Activated CD8-positive, alpha-beta T cell treated with anti-CD3 and anti-CD28 coated beads for 36 hours (primary cell): Measurements from ENCODE around the gene CRYBB3. TPM values are rescaled to one million over a fixed set of nuclear protein-coding genes. Genes with fewer than 3 reads are reported as not detected.
"Not testable (repeated sequence)": the region's sequence is repeated elsewhere in the genome, so short reads cannot be mapped to it uniquely, and the experiment has no call there.

Source experiments
- ATAC-seq: fragments of 200-7000 bp; cut with Tn5 transposase; one replicate; pipeline ENCODE4 v1.10.0; 2021; ENCODE audit warnings: mild to moderate bottlenecking, moderate library complexity
- CTCF ChIA-PET: fragments of 350-600 bp; sonication (Branson Sonifier 250); formaldehyde crosslinking; loops from one replicate; lab custom pipeline; 2021; ENCODE audit warnings: antibody characterized with exemption; lab: Charles Lee
- POLR2A ChIA-PET: fragments of 350-600 bp; sonication (Branson Sonifier 250); formaldehyde crosslinking; loops from one replicate; lab custom pipeline; 2021; ENCODE audit warnings: antibody characterized with exemption; lab: Charles Lee
- DNase-seq: peaks from one replicate; pipeline ENCODE4 v3.0.0-alpha.2; 2020
- H3K27ac Mint-ChIP-seq: one replicate; pipeline ENCODE4 v1.8.0; 2021; ENCODE audit warnings: mild to moderate bottlenecking, mixed read lengths
- H3K27me3 Mint-ChIP-seq: one replicate; pipeline ENCODE4 v1.8.0; 2021; ENCODE audit warnings: mixed read lengths
- H3K36me3 Mint-ChIP-seq: one replicate; pipeline ENCODE4 v1.8.0; 2021; ENCODE audit warnings: low read depth, mixed read lengths
- H3K4me1 Mint-ChIP-seq: one replicate; pipeline ENCODE4 v1.8.0; 2021; ENCODE audit warnings: low read depth, mixed read lengths
- H3K4me3 Mint-ChIP-seq: one replicate; pipeline ENCODE4 v1.8.0; 2021; ENCODE audit warnings: mild to moderate bottlenecking, moderate library complexity, mixed read lengths
- H3K9me3 Mint-ChIP-seq: one replicate; pipeline ENCODE4 v1.8.0; 2021; ENCODE audit warnings: mixed read lengths
- intact Hi-C: fragments of 100-400 bp; cut with micrococcal nuclease; formaldehyde crosslinking; loops from one replicate; pipeline ENCODE4 v1.10.0; 2022
- total RNA-seq, 2 experiments: library from RNA; stranded (reverse); gene quantifications; one replicate each; pipeline ENCODE4 v1.2.3, GENCODE V29; 2021
- TF ChIP-seq, protein P1 (sequence below): fragments of 200-600 bp; IDR thresholded peaks from one replicate; pipeline ENCODE4 v1.8.0; 2022; ENCODE audit warnings: antibody characterized with exemption, mild to moderate bottlenecking

CRYBB3 gene
- total RNA-seq, 2 experiments from 2014 or later: not detected

DNA sequence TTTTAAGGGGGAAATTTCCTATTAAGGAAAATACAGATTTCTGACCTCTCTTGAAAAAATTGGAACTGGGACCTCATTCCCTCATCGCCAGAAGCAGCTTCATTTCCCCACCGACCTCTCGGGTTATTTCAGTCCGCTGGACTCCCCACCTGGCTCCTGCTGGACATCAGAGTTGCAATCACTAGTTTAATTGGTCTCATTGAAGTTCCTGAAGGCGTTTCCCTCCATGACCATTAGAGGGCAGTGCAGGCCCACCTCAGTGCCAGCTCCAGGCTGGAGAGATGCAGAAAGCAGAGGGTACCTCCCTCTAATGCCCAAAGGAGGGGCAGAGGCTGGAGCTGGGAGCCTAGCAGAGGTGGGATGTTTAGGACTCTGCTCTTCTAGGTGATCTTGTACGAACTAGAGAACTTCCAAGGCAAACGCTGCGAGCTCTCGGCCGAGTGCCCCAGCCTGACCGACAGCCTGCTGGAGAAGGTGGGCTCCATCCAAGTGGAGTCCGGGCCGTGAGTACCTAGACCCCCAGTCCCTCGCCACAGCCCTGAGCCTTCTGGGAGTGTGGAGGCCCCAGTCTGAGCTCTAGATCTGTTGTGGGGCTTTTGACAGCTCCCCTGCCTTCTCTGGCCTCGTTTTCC, 2.7 kb downstream of the CRYBB3 start:
- ATAC-seq (peak; percentile 73), DNase-seq (peak; percentile 74)
- ChIA-PET CTCF (interaction anchor here (0.8 to 3.2 kb wide), 36 partner anchors 9 to 272 kb away, joined by 3 to 32 read pairs (median 4); no protein-coding TSS in a partner anchor), POLR2A (no interaction called here)
- TF ChIP-seq, protein P1, sequence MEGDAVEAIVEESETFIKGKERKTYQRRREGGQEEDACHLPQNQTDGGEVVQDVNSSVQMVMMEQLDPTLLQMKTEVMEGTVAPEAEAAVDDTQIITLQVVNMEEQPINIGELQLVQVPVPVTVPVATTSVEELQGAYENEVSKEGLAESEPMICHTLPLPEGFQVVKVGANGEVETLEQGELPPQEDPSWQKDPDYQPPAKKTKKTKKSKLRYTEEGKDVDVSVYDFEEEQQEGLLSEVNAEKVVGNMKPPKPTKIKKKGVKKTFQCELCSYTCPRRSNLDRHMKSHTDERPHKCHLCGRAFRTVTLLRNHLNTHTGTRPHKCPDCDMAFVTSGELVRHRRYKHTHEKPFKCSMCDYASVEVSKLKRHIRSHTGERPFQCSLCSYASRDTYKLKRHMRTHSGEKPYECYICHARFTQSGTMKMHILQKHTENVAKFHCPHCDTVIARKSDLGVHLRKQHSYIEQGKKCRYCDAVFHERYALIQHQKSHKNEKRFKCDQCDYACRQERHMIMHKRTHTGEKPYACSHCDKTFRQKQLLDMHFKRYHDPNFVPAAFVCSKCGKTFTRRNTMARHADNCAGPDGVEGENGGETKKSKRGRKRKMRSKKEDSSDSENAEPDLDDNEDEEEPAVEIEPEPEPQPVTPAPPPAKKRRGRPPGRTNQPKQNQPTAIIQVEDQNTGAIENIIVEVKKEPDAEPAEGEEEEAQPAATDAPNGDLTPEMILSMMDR: peak; percentile 95
- Mint-ChIP-seq H3K9me3 (no peaks in the 10 kb centered on the region), H3K4me1 (no peaks in the 10 kb centered on the region), H3K4me3 (no peak overlapping the region), H3K27me3 (no peaks in the 10 kb centered on the region), H3K27ac (no peak overlapping the region), H3K36me3 (no peaks in the 10 kb centered on the region)
- intact Hi-C loops: no loop called here

DNA sequence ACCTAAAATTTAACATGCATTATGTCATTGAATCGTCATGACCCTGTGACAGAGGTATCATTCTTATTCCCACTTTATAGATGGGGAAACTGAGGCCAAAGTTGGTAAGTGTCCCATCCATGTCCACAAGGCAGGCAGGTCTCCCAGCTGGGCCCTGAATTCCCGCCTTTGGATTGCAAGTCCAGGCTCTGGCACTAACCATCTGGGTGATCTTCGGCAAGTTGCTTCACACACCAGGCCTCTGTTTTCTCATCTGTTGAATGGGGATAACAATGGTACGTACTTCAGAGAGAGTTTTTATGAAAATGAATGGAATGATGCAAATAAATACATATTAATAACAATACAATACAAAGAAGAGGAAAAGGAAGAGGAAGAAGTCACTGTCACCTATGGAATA, 3.4 kb downstream of the CRYBB3 start:
- TF ChIP-seq, protein P1: no peak
- CTCF ChIA-PET: interaction anchor here (0.8 to 3.2 kb wide), 25 partner anchors 9 to 272 kb away, joined by 3 to 32 read pairs (median 5); no protein-coding TSS in a partner anchor
- intact Hi-C loops: no loop called here
- H3K4me3 Mint-ChIP-seq: no peak overlapping the region
- DNase-seq: no peak
- no peaks in the 10 kb centered on the region for H3K27me3 Mint-ChIP-seq
- H3K4me1 Mint-ChIP-seq: no peaks in the 10 kb centered on the region
- H3K9me3 Mint-ChIP-seq: no peaks in the 10 kb centered on the region
- no peak overlapping the region for H3K27ac Mint-ChIP-seq
- ATAC-seq: no peak
- POLR2A ChIA-PET: no interaction called here
- no peaks in the 10 kb centered on the region for H3K36me3 Mint-ChIP-seq

DNA sequence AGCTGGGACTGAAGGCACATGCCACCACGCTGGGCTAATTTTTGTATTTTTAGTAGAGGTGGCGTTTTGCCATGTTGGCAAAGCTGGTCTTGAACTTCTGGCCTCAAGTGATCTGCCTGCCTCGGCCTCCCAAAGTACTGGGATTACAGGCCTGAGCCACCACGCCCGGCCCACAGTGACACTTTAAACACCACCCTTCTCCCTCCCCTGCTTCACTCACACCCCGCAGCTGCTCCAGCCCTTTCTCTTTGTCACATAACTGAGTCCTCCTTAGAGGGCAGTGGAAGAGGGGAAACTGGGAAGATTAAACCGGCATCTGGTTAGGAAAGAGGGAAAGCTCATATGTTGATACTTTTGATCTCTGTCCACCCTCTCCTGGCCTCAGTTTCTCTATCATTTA, 4.9 kb downstream of the CRYBB3 start:
- H3K27ac Mint-ChIP-seq, intact Hi-C loops, H3K4me3 Mint-ChIP-seq, H3K4me1 Mint-ChIP-seq, POLR2A ChIA-PET, H3K27me3 Mint-ChIP-seq, H3K9me3 Mint-ChIP-seq, ATAC-seq, H3K36me3 Mint-ChIP-seq, DNase-seq: not testable (repeated sequence)
- CTCF ChIA-PET: interaction anchor here (0.7 kb wide), 1 partner anchor 337 kb away, joined by 3 read pairs; no protein-coding TSS in a partner anchor

DNA sequence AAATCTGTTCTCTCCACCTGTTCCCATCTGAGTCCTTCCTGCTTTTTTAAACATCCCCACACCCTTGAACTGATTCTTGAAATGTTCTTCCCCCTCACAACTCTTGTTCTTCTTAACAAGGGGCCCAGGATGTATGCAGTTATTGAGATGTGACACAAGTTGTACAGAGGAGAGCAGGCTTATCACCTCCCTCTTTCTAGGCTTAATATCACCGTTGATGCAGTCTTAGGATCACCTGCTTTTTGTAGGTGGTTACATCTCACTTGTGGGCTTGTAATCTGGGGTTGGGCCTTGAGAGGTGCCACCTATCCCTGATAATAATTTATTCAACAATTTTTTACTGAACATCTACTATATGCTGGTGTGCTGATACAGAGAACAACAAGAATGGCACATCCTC, 6.2 kb downstream of the CRYBB3 start:
- H3K9me3 Mint-ChIP-seq: no peaks in the 10 kb centered on the region
- H3K36me3 Mint-ChIP-seq: no peaks in the 10 kb centered on the region
- DNase-seq (no peak), ATAC-seq (no peak)
- intact Hi-C loops: no loop called here
- TF ChIP-seq, protein P1: no peak
- H3K27me3 Mint-ChIP-seq: no peaks in the 10 kb centered on the region
- H3K4me3 Mint-ChIP-seq: no peak overlapping the region
- H3K27ac Mint-ChIP-seq: no peak overlapping the region
- H3K4me1 Mint-ChIP-seq: no peaks in the 10 kb centered on the region
- ChIA-PET POLR2A (no interaction called here), CTCF (no interaction called here)

DNA sequence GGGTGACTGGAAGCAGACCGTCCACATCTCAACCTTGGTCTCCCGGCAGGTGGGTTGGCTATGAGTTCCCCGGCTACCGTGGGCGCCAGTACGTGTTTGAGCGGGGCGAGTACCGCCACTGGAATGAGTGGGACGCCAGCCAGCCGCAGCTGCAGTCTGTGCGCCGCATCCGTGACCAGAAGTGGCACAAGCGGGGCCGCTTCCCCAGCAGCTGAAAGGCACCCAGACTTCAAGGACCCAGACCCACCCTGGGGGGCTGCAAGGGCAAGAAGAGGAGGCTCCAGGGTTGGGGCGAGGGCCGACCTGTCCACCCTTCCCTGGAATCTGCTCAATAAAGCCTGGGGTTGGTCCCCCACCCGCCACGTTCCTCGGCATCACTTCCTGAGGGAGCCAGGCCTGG, 7.3 kb downstream of the CRYBB3 start:
- TF ChIP-seq, protein P1: no peak
- ATAC-seq (no peak), DNase-seq (no peak)
- intact Hi-C loops: no loop called here
- POLR2A ChIA-PET: no interaction called here
- Mint-ChIP-seq H3K36me3 (no peaks in the 10 kb centered on the region), H3K4me1 (no peaks in the 10 kb centered on the region), H3K27ac (no peak overlapping the region), H3K9me3 (no peaks in the 10 kb centered on the region), H3K4me3 (no peak overlapping the region), H3K27me3 (no peaks in the 10 kb centered on the region)
- CTCF ChIA-PET: no interaction called here
